Peyer's patch (tissue), 4 donors: ENCODE data around the gene NRG3. TPM values are rescaled to one million over a fixed set of nuclear protein-coding genes. Genes with fewer than 3 reads are reported as not detected.

ENCODE experiments used
- DNase-seq, 3 donors: peaks; one replicate each; pipeline ENCODE4 v3.0.0-alpha.2; 2017 to 2019
- H3K27ac ChIP-seq, 4 donors: fragments of 200-600 bp; sonication (generic); one replicate each; pipeline ENCODE4 v1.5.1; 2016 to 2019
- H3K27me3 ChIP-seq, 2 donors: fragments of 200-600 bp; sonication (generic); one replicate each; pipeline ENCODE4 v1.5.1; 2019
- H3K36me3 ChIP-seq, 3 donors: fragments of 200-600 bp; sonication (generic); one replicate each; pipeline ENCODE4 v1.5.1; 2016 to 2019
- H3K4me1 ChIP-seq, 4 donors: fragments of 200-600 bp; sonication (generic); one replicate each; pipeline ENCODE4 v1.5.1; 2016 to 2019
- H3K4me3 ChIP-seq, 4 donors: fragments of 200-600 bp; sonication (generic); 1 replicate in 3 of 4; 2 replicates in 1 of 4; pipeline ENCODE4 v1.5.1; 2016 to 2019; ENCODE audit warnings: mild to moderate bottlenecking in 1 of 4
- H3K9me3 ChIP-seq, 4 donors: fragments of 200-600 bp; sonication (generic); one replicate each; pipeline ENCODE4 v1.5.1; 2016 to 2019; ENCODE audit warnings: mild to moderate bottlenecking in 1 of 4
- POLR2A ChIP-seq, 2 donors: fragments of 450-650 bp; IDR thresholded peaks; one replicate each; pipeline ENCODE4 v1.5.1; 2017; ENCODE audit warnings: antibody characterized with exemption in 2 of 2, mild to moderate bottlenecking in 2 of 2, moderate library complexity in 2 of 2
- total RNA-seq, 4 donors: library from RNA; depleted of rRNA; stranded (reverse); fragments of >200 nt; gene quantifications; one replicate each; pipeline ENCODE4 v1.1.0, GENCODE V29; 2016
- TF ChIP-seq, protein P1 (sequence below), 6 experiments: fragments of 450-650 bp in 4 of 6; fragments of 200-600 bp in 2 of 6; sonication (generic) in 1 of 6; IDR thresholded peaks; one replicate each; pipeline ENCODE4 v1.5.1; 2017 to 2019; ENCODE audit warnings: antibody characterized with exemption in 6 of 6, mild to moderate bottlenecking in 3 of 6, moderate library complexity in 1 of 6

NRG3 gene
- total RNA-seq, 4 donors from 2014 or later: not detected

DNA sequence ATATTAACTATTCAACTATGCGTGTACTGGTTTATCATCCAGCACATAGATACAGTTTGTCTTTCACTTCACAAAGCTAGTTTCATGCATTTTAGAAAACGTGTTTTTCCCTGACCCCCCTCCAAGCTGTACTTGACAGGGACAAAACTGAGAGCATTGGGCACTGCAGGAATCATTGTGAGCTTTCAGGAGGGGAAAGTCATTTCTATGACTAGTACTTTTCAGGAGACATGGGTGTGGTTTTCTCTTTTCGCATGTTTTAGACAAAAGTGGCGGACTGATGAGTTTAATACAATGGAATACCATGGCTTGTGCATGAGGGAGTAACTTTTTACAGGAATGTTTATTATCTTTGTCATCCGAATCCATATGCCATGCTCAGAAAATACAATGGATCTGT, 42.7 kb downstream of the NRG3 start:
- Histone ChIP-seq H3K9me3 (no peaks in the 10 kb centered on the region), H3K4me3 (no peak overlapping the region), H3K27ac (no peak overlapping the region), H3K27me3 (no peaks in the 10 kb centered on the region), H3K4me1 (no peaks in the 10 kb centered on the region), H3K36me3 (no peaks in the 10 kb centered on the region)
- TF ChIP-seq POLR2A (IDR thresholded peaks at IDR 0.05): no peak
- TF ChIP-seq, protein P1, sequence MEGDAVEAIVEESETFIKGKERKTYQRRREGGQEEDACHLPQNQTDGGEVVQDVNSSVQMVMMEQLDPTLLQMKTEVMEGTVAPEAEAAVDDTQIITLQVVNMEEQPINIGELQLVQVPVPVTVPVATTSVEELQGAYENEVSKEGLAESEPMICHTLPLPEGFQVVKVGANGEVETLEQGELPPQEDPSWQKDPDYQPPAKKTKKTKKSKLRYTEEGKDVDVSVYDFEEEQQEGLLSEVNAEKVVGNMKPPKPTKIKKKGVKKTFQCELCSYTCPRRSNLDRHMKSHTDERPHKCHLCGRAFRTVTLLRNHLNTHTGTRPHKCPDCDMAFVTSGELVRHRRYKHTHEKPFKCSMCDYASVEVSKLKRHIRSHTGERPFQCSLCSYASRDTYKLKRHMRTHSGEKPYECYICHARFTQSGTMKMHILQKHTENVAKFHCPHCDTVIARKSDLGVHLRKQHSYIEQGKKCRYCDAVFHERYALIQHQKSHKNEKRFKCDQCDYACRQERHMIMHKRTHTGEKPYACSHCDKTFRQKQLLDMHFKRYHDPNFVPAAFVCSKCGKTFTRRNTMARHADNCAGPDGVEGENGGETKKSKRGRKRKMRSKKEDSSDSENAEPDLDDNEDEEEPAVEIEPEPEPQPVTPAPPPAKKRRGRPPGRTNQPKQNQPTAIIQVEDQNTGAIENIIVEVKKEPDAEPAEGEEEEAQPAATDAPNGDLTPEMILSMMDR (IDR thresholded peaks at IDR 0.05): no peak
- no peak for DNase-seq

DNA sequence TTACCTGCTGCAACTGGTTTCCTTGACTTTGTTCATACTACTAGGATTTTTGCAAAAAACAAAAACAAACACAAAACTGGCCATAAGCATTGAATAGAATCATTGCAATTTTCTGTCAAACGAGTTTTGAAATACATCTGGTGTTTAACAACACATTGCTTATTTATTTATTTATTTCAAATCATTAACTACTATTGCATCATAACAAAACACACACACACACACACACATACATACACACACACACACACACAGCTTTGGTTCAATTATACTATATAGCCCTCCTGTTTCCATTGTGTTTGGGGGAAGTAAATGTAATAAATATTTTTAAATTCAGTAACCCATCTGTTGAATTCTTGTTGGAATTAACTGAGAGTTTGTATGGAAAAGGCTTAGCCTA, 43.8 kb downstream of the NRG3 start:
- no peak overlapping the region for H3K27ac ChIP-seq
- TF ChIP-seq POLR2A (IDR thresholded peaks at IDR 0.05): no peak
- TF ChIP-seq, protein P1 (IDR thresholded peaks at IDR 0.05): no peak
- no peak for DNase-seq

DNA sequence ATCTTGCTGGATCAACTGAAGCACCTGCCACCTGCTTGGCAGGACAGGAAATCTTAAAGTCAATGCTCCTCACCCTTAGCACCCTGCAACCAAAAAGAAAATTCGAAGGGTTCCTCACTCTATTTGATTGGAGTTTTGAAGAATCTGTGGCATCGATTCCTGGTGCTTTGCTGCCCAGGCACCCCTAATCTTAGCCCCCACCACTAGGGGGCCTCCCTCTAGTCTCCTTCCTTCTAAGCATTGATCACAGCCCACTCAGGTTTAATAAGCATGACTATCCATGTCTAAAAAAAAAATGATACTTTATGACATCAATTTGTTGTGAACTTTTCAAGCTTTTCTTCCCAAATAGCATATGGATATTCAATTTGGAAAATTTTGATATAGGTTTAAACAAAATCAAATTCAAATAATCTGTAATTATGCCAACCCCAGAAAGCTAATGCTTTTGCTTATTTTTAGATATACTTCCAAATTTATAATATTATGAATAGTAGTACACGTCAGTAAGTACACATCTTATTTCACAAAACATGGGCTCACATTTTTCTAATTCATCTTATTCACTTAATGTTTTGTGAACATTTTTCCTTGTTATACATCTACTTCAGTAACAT, 45.3 kb downstream of the NRG3 start:
- H3K27me3 ChIP-seq: no peaks in the 10 kb centered on the region
- no peak for DNase-seq
- H3K4me3 ChIP-seq: no peak overlapping the region
- no peaks in the 10 kb centered on the region for H3K9me3 ChIP-seq
- H3K4me1 ChIP-seq: no peaks in the 10 kb centered on the region
- H3K36me3 ChIP-seq: no peaks in the 10 kb centered on the region
- H3K27ac ChIP-seq: no peak overlapping the region
- no peak for TF ChIP-seq POLR2A (IDR thresholded peaks at IDR 0.05)
- TF ChIP-seq, protein P1 (IDR thresholded peaks at IDR 0.05): no peak

More for the DNA sequence above, 43.8 kb downstream of the NRG3 start:
- no peaks in the 10 kb centered on the region for H3K9me3 ChIP-seq
- no peak overlapping the region for H3K4me3 ChIP-seq
- no peaks in the 10 kb centered on the region for H3K27me3 ChIP-seq
- no peaks in the 10 kb centered on the region for H3K36me3 ChIP-seq
- no peaks in the 10 kb centered on the region for H3K4me1 ChIP-seq

GRCh38 chr10:81928119-81928518, 53.1 kb downstream of the NRG3 start:
- no peaks in the 10 kb centered on the region for H3K36me3 ChIP-seq
- H3K27ac ChIP-seq: no peak overlapping the region
- TF ChIP-seq POLR2A (IDR thresholded peaks at IDR 0.05): no peak
- TF ChIP-seq, protein P1 (IDR thresholded peaks at IDR 0.05): no peak
- no peak overlapping the region for H3K4me3 ChIP-seq
- H3K4me1 ChIP-seq: no peaks in the 10 kb centered on the region
- no peak for DNase-seq
- H3K9me3 ChIP-seq: no peaks in the 10 kb centered on the region
- no peaks in the 10 kb centered on the region for H3K27me3 ChIP-seq

- TF ChIP-seq POLR2A (IDR thresholded peaks at IDR 0.05): no peak
- TF ChIP-seq, protein P1 (IDR thresholded peaks at IDR 0.05): no peak
- Histone ChIP-seq H3K9me3 (no peaks in the 10 kb centered on the region), H3K27me3 (no peaks in the 10 kb centered on the region), H3K27ac (no peak overlapping the region), H3K36me3 (no peaks in the 10 kb centered on the region), H3K4me1 (no peaks in the 10 kb centered on the region), H3K4me3 (no peak overlapping the region)
- DNase-seq: no peak
Measured at GRCh38 chr10:81943583-81943982, 68.6 kb downstream of the NRG3 start.

- H3K4me3 ChIP-seq: no peak overlapping the region
- TF ChIP-seq, protein P1 (IDR thresholded peaks at IDR 0.05): no peak
- TF ChIP-seq POLR2A (IDR thresholded peaks at IDR 0.05): no peak
- H3K9me3 ChIP-seq: no peaks in the 10 kb centered on the region
- no peak for DNase-seq
- H3K36me3 ChIP-seq: no peaks in the 10 kb centered on the region
- no peaks in the 10 kb centered on the region for H3K27me3 ChIP-seq
- no peaks in the 10 kb centered on the region for H3K4me1 ChIP-seq
- H3K27ac ChIP-seq: no peak overlapping the region
Measured at GRCh38 chr10:81944609-81945008, 69.6 kb downstream of the NRG3 start.
